ENCODE data around the gene ENTHD1. TPM values are rescaled to one million over a fixed set of nuclear protein-coding genes. Genes with fewer than 3 reads are reported as not detected.

ENTHD1 gene
- polyA plus RNA-seq, 1 experiment = not detected

DNA sequence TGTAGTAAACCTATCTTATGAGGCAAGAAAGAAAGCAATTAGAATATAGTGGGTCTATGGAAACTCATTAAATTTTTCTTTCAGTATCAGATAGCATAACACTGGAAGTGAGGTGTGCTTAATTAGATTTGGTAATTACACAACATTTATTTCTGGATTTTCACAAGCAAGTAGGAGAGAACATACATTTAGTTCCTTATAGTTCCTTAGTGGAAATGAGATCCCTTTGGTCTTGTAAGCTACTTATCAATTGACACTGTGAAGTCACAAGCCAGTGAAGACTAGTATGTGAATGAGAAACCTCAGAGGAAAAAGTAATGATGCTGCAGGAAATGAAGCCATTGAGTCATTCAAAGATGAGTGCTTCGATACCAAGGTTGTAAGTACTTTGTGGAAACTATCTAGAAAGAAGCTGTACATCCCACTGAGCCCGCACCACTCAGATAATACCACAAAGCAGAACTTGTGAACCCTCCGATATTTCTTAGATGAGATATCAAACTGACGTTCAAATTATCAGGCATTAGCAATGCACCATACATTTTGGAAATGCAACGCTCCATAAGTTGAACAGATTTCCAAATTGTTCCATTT, 53.5 kb downstream of the ENTHD1 start:
- CTCF ChIA-PET = interaction anchor here (0.6 kb wide), 1 partner anchor 44 kb away, joined by 4 read pairs; no protein-coding TSS in a partner anchor
- no peak overlapping the region for H3K27ac ChIP-seq (ENCODE audit: low read depth, low read length)
- TF ChIP-seq CTCF (IDR thresholded peaks at IDR 0.05; ENCODE audit: low read depth, low read length) = no peak
- no peaks in the 10 kb centered on the region for H3K9me3 ChIP-seq (ENCODE audit: control insufficient read depth, insufficient read depth, low read length)
- no peak for DNase-seq (ENCODE audit: low read depth, low spot score)
- no peak overlapping the region for H3K4me3 ChIP-seq (ENCODE audit: low read depth, low read length)
- peaks cover 6% of the 10 kb centered on the region for H3K27me3 ChIP-seq (ENCODE audit: control insufficient read depth, insufficient read depth, low read length)
- POLR2A ChIA-PET = no interaction called here

DNA sequence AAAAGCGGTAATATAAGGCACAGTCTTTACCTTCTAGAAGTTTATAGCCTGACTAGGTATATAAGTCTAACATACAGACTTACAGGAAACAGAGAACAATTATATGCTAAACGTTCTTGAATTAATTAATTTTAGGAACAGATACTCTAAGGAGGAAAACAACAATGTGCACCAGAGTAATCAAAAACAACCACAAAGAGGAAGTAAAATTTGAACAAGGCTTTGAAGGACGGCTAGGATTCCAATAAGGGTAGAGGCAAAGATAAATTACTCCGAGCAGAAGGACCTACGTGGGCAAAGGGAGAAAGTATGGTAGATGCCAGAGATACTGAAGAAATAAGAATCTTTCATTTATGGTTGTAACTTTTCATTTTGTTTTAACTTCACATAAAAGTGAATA, 54.4 kb downstream of the ENTHD1 start:
- ChIA-PET POLR2A (no interaction called here), CTCF (no interaction called here)
- Histone ChIP-seq H3K9me3 (ENCODE audit: control insufficient read depth, insufficient read depth, low read length) (no peaks in the 10 kb centered on the region), H3K4me3 (ENCODE audit: low read depth, low read length) (no peak overlapping the region), H3K27me3 (ENCODE audit: control insufficient read depth, insufficient read depth, low read length) (peaks cover 11% of the 10 kb centered on the region), H3K27ac (ENCODE audit: low read depth, low read length) (no peak overlapping the region)
- DNase-seq (ENCODE audit: low read depth, low spot score) = no peak
- TF ChIP-seq CTCF (IDR thresholded peaks at IDR 0.05; ENCODE audit: low read depth, low read length) = no peak

- no peak for DNase-seq (ENCODE audit: low read depth, low spot score)
- no peak overlapping the region for H3K4me3 ChIP-seq (ENCODE audit: low read depth, low read length)
- H3K9me3 ChIP-seq (ENCODE audit: control insufficient read depth, insufficient read depth, low read length) = no peaks in the 10 kb centered on the region
- ChIA-PET CTCF (no interaction called here), POLR2A (no interaction called here)
- peaks cover 16% of the 10 kb centered on the region for H3K27me3 ChIP-seq (ENCODE audit: control insufficient read depth, insufficient read depth, low read length)
- no peak overlapping the region for H3K27ac ChIP-seq (ENCODE audit: low read depth, low read length)
- TF ChIP-seq CTCF (IDR thresholded peaks at IDR 0.05; ENCODE audit: low read depth, low read length) = no peak
Observed at GRCh38 chr22:39833610-39834009, 60.0 kb downstream of the ENTHD1 start.

DNA sequence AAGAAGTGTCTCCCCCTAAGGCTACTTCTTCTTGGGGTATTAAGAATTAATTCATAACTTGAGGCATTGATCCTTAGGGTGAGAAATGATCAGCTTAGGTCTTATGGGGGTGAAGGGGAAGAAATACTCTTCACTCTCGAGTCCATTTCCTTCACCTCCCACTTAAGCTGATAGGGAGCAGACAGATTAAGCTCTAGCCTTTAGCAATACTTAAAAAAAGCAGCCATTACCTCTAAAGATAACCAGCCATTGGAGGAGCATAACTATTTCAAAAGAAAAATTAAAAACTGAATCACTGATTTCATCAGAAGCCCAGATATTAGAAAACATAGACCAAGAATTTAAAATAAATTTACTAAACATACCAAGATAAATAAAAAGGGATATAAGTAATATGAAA, 60.5 kb downstream of the ENTHD1 start:
- CTCF ChIA-PET = no interaction called here
- Histone ChIP-seq H3K4me3 (ENCODE audit: low read depth, low read length) (no peak overlapping the region), H3K27ac (ENCODE audit: low read depth, low read length) (no peak overlapping the region), H3K27me3 (ENCODE audit: control insufficient read depth, insufficient read depth, low read length) (peaks cover 18% of the 10 kb centered on the region), H3K9me3 (ENCODE audit: control insufficient read depth, insufficient read depth, low read length) (no peaks in the 10 kb centered on the region)
- POLR2A ChIA-PET = no interaction called here
- DNase-seq (ENCODE audit: low read depth, low spot score) = no peak
- TF ChIP-seq CTCF (IDR thresholded peaks at IDR 0.05; ENCODE audit: low read depth, low read length) = no peak

- Histone ChIP-seq H3K4me3 (ENCODE audit: low read depth, low read length) (no peak overlapping the region), H3K9me3 (ENCODE audit: control insufficient read depth, insufficient read depth, low read length) (no peaks in the 10 kb centered on the region), H3K27ac (ENCODE audit: low read depth, low read length) (no peak overlapping the region), H3K27me3 (ENCODE audit: control insufficient read depth, insufficient read depth, low read length) (peaks cover 18% of the 10 kb centered on the region)
- CTCF ChIA-PET = no interaction called here
- POLR2A ChIA-PET = no interaction called here
- DNase-seq (ENCODE audit: low read depth, low spot score) = no peak
- no peak for TF ChIP-seq CTCF (IDR thresholded peaks at IDR 0.05; ENCODE audit: low read depth, low read length)
Observed at GRCh38 chr22:39832627-39833074, 60.9 kb downstream of the ENTHD1 start.

All from AG04450 (cell line).